HepG2 (cell line): ENCODE data around the gene DMXL2. TPM values are rescaled to one million over a fixed set of nuclear protein-coding genes. Genes with fewer than 3 reads are reported as not detected.
A peak's percentile ranks its signal among the peaks of the same experiment; 100 is the strongest.

Experiments
- BCL6 ChIP-seq: IDR thresholded peaks from 2 replicates; pipeline ENCODE4 v1.6.1; 2016; ENCODE audit warnings: missing genetic modification reagents, missing compliant biosample characterization
- CEBPB ChIP-seq: IDR thresholded peaks from 2 replicates; pipeline ENCODE4 v1.6.1; 2011; ENCODE audit warnings: low read depth, low read length, improper control_type of control experiment, borderline replicate concordance
- CEBPG ChIP-seq: IDR thresholded peaks from 2 replicates; pipeline ENCODE4 v1.6.1; 2016
- DPF2 ChIP-seq: sonication (generic); formaldehyde crosslinking; IDR thresholded peaks from 2 replicates; pipeline ENCODE4 v1.4.0; 2020; ENCODE audit warnings: mild to moderate bottlenecking, low read depth, missing genetic modification reagents, borderline replicate concordance
- GATAD2A ChIP-seq: IDR thresholded peaks from 2 replicates; pipeline ENCODE4 v1.6.1; 2016
- HDAC2 ChIP-seq: sonication (generic); formaldehyde crosslinking; IDR thresholded peaks from 2 replicates; pipeline ENCODE4 v1.4.0; 2020; ENCODE audit warnings: missing genetic modification reagents
- ISL2 ChIP-seq: sonication (generic); formaldehyde crosslinking; IDR thresholded peaks from 2 replicates; pipeline ENCODE4 v1.5.0; 2020; ENCODE audit warnings: missing genetic modification reagents
- MIXL1 ChIP-seq: IDR thresholded peaks from 2 replicates; pipeline ENCODE4 v1.6.1; 2016
- NCOA2 ChIP-seq: sonication (generic); formaldehyde crosslinking; IDR thresholded peaks from 2 replicates; pipeline ENCODE4 v1.8.0; 2022; ENCODE audit warnings: inconsistent platforms
- NR2F1 ChIP-seq, 2 experiments: fragments of 450-650 bp in 1 of 2; formaldehyde crosslinking in 1 of 2; IDR thresholded peaks; 2 replicates each; pipeline versions ENCODE4 v1.5.0 to v1.6.1; 2016 to 2020; ENCODE audit warnings: mild to moderate bottlenecking in 1 of 2, missing compliant biosample characterization in 1 of 2, missing genetic modification reagents in 1 of 2, moderate library complexity in 1 of 2
- ONECUT2 ChIP-seq: sonication (generic); formaldehyde crosslinking; IDR thresholded peaks from 2 replicates; pipeline ENCODE4 v1.4.0; 2020; ENCODE audit warnings: missing genetic modification reagents
- SAP130 ChIP-seq: IDR thresholded peaks from 2 replicates; pipeline ENCODE4 v1.6.1; 2016; ENCODE audit warnings: low read depth
- SMARCE1 ChIP-seq: fragments of 450-650 bp; IDR thresholded peaks from 2 replicates; pipeline ENCODE4 v1.6.1; 2017; ENCODE audit warnings: borderline replicate concordance
- SOX5 ChIP-seq: IDR thresholded peaks from 2 replicates; pipeline ENCODE4 v1.6.1; 2016; ENCODE audit warnings: borderline replicate concordance
- ZNF124 ChIP-seq: sonication (generic); formaldehyde crosslinking; IDR thresholded peaks from 2 replicates; pipeline ENCODE4 v1.4.0; 2020; ENCODE audit warnings: missing genetic modification reagents
- ZNF253 ChIP-seq: sonication (generic); formaldehyde crosslinking; IDR thresholded peaks from 2 replicates; pipeline ENCODE4 v1.8.0; 2022; ENCODE audit warnings: mild to moderate bottlenecking, missing genetic modification reagents, borderline replicate concordance
- ZNF296 ChIP-seq: sonication (generic); formaldehyde crosslinking; conservative IDR thresholded peaks from 2 replicates; pipeline ENCODE4 v1.5.0; 2020; ENCODE audit warnings: mild to moderate bottlenecking, missing genetic modification reagents
- ZNF333 ChIP-seq: sonication (generic); formaldehyde crosslinking; IDR thresholded peaks from 2 replicates; pipeline ENCODE4 v1.4.0; 2020; ENCODE audit warnings: mild to moderate bottlenecking, missing genetic modification reagents, borderline replicate concordance
- ZNF598 ChIP-seq: sonication (generic); formaldehyde crosslinking; IDR thresholded peaks from 2 replicates; pipeline ENCODE4 v1.5.1; 2020; ENCODE audit warnings: mild to moderate bottlenecking, missing genetic modification reagents, borderline replicate concordance
- ZNF652 ChIP-seq: IDR thresholded peaks from 2 replicates; pipeline ENCODE4 v1.6.1; 2016; ENCODE audit warnings: low read depth, borderline replicate concordance
- ZNF891 ChIP-seq: sonication (generic); formaldehyde crosslinking; IDR thresholded peaks from 2 replicates; pipeline ENCODE4 v1.5.0; 2020; ENCODE audit warnings: mild to moderate bottlenecking, missing genetic modification reagents
- polyA plus RNA-seq, 8 experiments: library from polyadenylated mRNA; depleted of rRNA in 3 of 8; stranded (reverse) in 7 of 8; unstranded in 1 of 8; fragments of >200 nt; fragmentation: Illumina TruSeq in 4 of 8; extraction: Trizol in 4 of 8; gene quantifications; 2 replicates each; pipeline versions ENCODE4 v1.2.1 to v1.2.3, GENCODE V29; 2011 to 2016; ENCODE audit warnings: low read depth in 4 of 8, missing spikeins in 1 of 8, mixed read lengths in 1 of 8; ENCODE audit not compliant: insufficient read depth in 1 of 8
- total RNA-seq, 5 experiments: library from RNA; depleted of rRNA; stranded (reverse); fragments of >200 nt; fragmentation: Illumina TruSeq; extraction: Trizol; gene quantifications; 2 replicates each; pipeline ENCODE4 v1.2.3, GENCODE V29; 2016; ENCODE audit warnings: low read depth in 1 of 5
- TF ChIP-seq, protein P1 (sequence below): sonication (generic); formaldehyde crosslinking; IDR thresholded peaks from 2 replicates; pipeline ENCODE4 v1.8.1; 2023; ENCODE audit warnings: mild to moderate bottlenecking, missing genetic modification reagents
- TF ChIP-seq, protein P2 (sequence below): sonication (generic); formaldehyde crosslinking; IDR thresholded peaks from 2 replicates; pipeline ENCODE4 v1.4.0; 2020; ENCODE audit warnings: low read depth, mild to moderate bottlenecking, missing genetic modification reagents
- TF ChIP-seq, protein P3 (sequence below): sonication (generic); formaldehyde crosslinking; conservative IDR thresholded peaks from 2 replicates; pipeline ENCODE4 v1.5.0; 2020; ENCODE audit warnings: missing genetic modification reagents
- TF ChIP-seq, protein P4 (sequence below): IDR thresholded peaks from 2 replicates; pipeline ENCODE4 v1.4.0; 2020; ENCODE audit warnings: mild to moderate bottlenecking, missing genetic modification reagents

DMXL2 gene
- total and polyA plus RNA-seq, 2 of the 13 experiments (the other 11 are each of a cell fraction or from before 2014, with no cell fraction given), result 11.6 to 15.3 TPM

DNA sequence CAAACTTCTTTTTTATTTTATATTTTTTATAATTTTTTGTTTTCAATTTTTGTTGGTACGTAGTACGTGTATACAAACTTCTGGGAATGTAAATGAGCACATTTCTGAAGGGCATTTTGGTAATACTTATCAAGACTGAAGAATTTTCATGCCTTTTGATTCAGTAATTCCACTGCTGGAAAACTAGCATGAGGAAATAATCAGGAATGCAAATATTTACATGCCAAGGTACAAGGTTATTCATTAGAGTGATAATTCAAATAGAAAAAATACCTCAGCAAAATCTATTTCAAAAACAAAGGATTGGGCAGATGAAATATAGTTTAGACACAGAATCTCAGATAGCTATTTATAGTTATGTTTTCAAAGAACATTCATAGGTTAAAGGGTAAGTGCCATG is 128.7 kb downstream of the DMXL2 start (continued):
- TF ChIP-seq MIXL1 (CRISPR knock-in tag), result peak; percentile 86
- TF ChIP-seq ZNF296 (CRISPR knock-in tag), result no peak
- TF ChIP-seq SMARCE1, result 0 out of 2 replicates have a peak, but pooled peaks have one; percentile 27
- TF ChIP-seq SAP130 (CRISPR knock-in tag), result peak; percentile 23; the same call in 1 of the 2 replicates
- 0 out of 2 replicates have a peak, but pooled peaks have one; percentile 21 for TF ChIP-seq ISL2
- TF ChIP-seq BCL6 (CRISPR knock-in tag), result peak; percentile 57
- TF ChIP-seq DPF2 (CRISPR knock-in tag), result peak; percentile 74; the same call in 1 of the 2 replicates
- peak; percentile 84 for TF ChIP-seq NCOA2
- TF ChIP-seq SOX5 (CRISPR knock-in tag), result peak; percentile 66; the same call in 1 of the 2 replicates
- no peak for TF ChIP-seq ZNF333 (CRISPR knock-in tag)
- TF ChIP-seq ONECUT2 (CRISPR knock-in tag), result no peak
- TF ChIP-seq, protein P1, sequence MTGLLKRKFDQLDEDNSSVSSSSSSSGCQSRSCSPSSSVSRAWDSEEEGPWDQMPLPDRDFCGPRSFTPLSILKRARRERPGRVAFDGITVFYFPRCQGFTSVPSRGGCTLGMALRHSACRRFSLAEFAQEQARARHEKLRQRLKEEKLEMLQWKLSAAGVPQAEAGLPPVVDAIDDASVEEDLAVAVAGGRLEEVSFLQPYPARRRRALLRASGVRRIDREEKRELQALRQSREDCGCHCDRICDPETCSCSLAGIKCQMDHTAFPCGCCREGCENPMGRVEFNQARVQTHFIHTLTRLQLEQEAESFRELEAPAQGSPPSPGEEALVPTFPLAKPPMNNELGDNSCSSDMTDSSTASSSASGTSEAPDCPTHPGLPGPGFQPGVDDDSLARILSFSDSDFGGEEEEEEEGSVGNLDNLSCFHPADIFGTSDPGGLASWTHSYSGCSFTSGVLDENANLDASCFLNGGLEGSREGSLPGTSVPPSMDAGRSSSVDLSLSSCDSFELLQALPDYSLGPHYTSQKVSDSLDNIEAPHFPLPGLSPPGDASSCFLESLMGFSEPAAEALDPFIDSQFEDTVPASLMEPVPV (CRISPR knock-in tag), result no peak
- TF ChIP-seq ZNF124 (CRISPR knock-in tag), result no peak
- no peak for TF ChIP-seq ZNF598 (CRISPR knock-in tag)
- TF ChIP-seq, protein P2, sequence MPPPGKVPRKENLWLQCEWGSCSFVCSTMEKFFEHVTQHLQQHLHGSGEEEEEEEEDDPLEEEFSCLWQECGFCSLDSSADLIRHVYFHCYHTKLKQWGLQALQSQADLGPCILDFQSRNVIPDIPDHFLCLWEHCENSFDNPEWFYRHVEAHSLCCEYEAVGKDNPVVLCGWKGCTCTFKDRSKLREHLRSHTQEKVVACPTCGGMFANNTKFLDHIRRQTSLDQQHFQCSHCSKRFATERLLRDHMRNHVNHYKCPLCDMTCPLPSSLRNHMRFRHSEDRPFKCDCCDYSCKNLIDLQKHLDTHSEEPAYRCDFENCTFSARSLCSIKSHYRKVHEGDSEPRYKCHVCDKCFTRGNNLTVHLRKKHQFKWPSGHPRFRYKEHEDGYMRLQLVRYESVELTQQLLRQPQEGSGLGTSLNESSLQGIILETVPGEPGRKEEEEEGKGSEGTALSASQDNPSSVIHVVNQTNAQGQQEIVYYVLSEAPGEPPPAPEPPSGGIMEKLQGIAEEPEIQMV (CRISPR knock-in tag), result no peak
- peak; percentile 49; the same call in 1 of the 2 replicates for TF ChIP-seq CEBPG (CRISPR knock-in tag)
- peak; percentile 6; the same call in 1 of the 2 replicates for TF ChIP-seq ZNF652 (CRISPR knock-in tag)
- no peak for TF ChIP-seq HDAC2
- TF ChIP-seq GATAD2A (CRISPR knock-in tag), result peak; percentile 63
- peak; percentile 28; the same call in 1 of the 2 replicates for TF ChIP-seq CEBPB
- TF ChIP-seq, protein P3, sequence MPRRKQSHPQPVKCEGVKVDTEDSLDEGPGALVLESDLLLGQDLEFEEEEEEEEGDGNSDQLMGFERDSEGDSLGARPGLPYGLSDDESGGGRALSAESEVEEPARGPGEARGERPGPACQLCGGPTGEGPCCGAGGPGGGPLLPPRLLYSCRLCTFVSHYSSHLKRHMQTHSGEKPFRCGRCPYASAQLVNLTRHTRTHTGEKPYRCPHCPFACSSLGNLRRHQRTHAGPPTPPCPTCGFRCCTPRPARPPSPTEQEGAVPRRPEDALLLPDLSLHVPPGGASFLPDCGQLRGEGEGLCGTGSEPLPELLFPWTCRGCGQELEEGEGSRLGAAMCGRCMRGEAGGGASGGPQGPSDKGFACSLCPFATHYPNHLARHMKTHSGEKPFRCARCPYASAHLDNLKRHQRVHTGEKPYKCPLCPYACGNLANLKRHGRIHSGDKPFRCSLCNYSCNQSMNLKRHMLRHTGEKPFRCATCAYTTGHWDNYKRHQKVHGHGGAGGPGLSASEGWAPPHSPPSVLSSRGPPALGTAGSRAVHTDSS (CRISPR knock-in tag), result no peak
- 0 out of 4 replicates have a peak, but pooled peaks of 1 of the 2 experiments have one; percentile 25 for TF ChIP-seq NR2F1 (CRISPR knock-in tag; IDR thresholded peaks at IDR 0.05)
- TF ChIP-seq ZNF253 (CRISPR knock-in tag), result no peak
- TF ChIP-seq ZNF891, result no peak
- TF ChIP-seq, protein P4, sequence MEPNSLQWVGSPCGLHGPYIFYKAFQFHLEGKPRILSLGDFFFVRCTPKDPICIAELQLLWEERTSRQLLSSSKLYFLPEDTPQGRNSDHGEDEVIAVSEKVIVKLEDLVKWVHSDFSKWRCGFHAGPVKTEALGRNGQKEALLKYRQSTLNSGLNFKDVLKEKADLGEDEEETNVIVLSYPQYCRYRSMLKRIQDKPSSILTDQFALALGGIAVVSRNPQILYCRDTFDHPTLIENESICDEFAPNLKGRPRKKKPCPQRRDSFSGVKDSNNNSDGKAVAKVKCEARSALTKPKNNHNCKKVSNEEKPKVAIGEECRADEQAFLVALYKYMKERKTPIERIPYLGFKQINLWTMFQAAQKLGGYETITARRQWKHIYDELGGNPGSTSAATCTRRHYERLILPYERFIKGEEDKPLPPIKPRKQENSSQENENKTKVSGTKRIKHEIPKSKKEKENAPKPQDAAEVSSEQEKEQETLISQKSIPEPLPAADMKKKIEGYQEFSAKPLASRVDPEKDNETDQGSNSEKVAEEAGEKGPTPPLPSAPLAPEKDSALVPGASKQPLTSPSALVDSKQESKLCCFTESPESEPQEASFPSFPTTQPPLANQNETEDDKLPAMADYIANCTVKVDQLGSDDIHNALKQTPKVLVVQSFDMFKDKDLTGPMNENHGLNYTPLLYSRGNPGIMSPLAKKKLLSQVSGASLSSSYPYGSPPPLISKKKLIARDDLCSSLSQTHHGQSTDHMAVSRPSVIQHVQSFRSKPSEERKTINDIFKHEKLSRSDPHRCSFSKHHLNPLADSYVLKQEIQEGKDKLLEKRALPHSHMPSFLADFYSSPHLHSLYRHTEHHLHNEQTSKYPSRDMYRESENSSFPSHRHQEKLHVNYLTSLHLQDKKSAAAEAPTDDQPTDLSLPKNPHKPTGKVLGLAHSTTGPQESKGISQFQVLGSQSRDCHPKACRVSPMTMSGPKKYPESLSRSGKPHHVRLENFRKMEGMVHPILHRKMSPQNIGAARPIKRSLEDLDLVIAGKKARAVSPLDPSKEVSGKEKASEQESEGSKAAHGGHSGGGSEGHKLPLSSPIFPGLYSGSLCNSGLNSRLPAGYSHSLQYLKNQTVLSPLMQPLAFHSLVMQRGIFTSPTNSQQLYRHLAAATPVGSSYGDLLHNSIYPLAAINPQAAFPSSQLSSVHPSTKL, result peak; percentile 88
